GM18519 (cell line): Measurements from ENCODE around the gene UBE2QL1.

ENCODE experiments used
- ATAC-seq: cut with Tn5 transposase; IDR thresholded peaks from one replicate; pipeline ENCODE4 v1.9.1; 2021; ENCODE audit warnings: mild to moderate bottlenecking, moderate library complexity; ENCODE audit not compliant: unreplicated experiment, low FRiP score

UBE2QL1 gene

GRCh38 chr5:6518298-6519057 lies 69.8 kb downstream of the UBE2QL1 start:
- ATAC-seq: no peak

GRCh38 chr5:6520201-6520600 lies 71.5 kb downstream of the UBE2QL1 start:
- ATAC-seq: no peak

- no peak for ATAC-seq
These were observed 73.7 kb downstream of the UBE2QL1 start for GRCh38 chr5:6522331-6522730.

GRCh38 chr5:6522923-6523322 lies 74.3 kb downstream of the UBE2QL1 start:
- ATAC-seq: no peak

- ATAC-seq: no peak
These were observed 76.8 kb downstream of the UBE2QL1 start for GRCh38 chr5:6525422-6525821.

GRCh38 chr5:6525910-6526309 lies 77.3 kb downstream of the UBE2QL1 start:
- ATAC-seq: no peak

- ATAC-seq: no peak
These were observed 79.2 kb downstream of the UBE2QL1 start for GRCh38 chr5:6527749-6528455.

GRCh38 chr5:6535594-6535993 lies 86.9 kb downstream of the UBE2QL1 start:
- no peak for ATAC-seq

GRCh38 chr5:6539060-6539459 lies 90.4 kb downstream of the UBE2QL1 start:
- no peak for ATAC-seq

GRCh38 chr5:6540111-6540827 lies 91.6 kb downstream of the UBE2QL1 start:
- ATAC-seq: no peak

- ATAC-seq: no peak
These were observed 92.8 kb downstream of the UBE2QL1 start for GRCh38 chr5:6541256-6542013.

- ATAC-seq: no peak
These were observed 94.0 kb downstream of the UBE2QL1 start for GRCh38 chr5:6542421-6543345.

- no peak for ATAC-seq
These were observed 94.7 kb downstream of the UBE2QL1 start for GRCh38 chr5:6543346-6543730.

- no peak for ATAC-seq
These were observed 95.3 kb downstream of the UBE2QL1 start for GRCh38 chr5:6543830-6544560.
